Lower lobe of right lung (tissue), 2 donors: ENCODE measurements around the gene ABI1. TPM values are rescaled to one million over a fixed set of nuclear protein-coding genes. Genes with fewer than 3 reads are reported as not detected.

Source experiments
- ATAC-seq, 2 donors: fragments of 200-7000 bp; cut with Tn5 transposase; one replicate each; pipeline ENCODE4 v1.9.1; 2020 to 2022; ENCODE audit warnings: mild to moderate bottlenecking in 2 of 2, moderate library complexity in 2 of 2
- DNase-seq: peaks from one replicate; pipeline ENCODE4 v3.0.0-alpha.2; 2020
- H3K27ac ChIP-seq: fragments of 200-600 bp; one replicate; pipeline ENCODE4 v1.8.0; 2022
- H3K27me3 ChIP-seq: fragments of 200-600 bp; one replicate; pipeline ENCODE4 v1.8.0; 2022; ENCODE audit warnings: low read depth
- H3K36me3 ChIP-seq: fragments of 200-600 bp; one replicate; pipeline ENCODE4 v1.8.0; 2022; ENCODE audit warnings: mild to moderate bottlenecking
- H3K4me1 ChIP-seq: fragments of 200-600 bp; one replicate; pipeline ENCODE4 v1.8.0; 2022
- H3K4me3 ChIP-seq: fragments of 200-600 bp; one replicate; pipeline ENCODE4 v1.8.0; 2022; ENCODE audit warnings: mild to moderate bottlenecking
- H3K9me3 ChIP-seq: fragments of 200-600 bp; one replicate; pipeline ENCODE4 v1.8.0; 2022
- CTCF ChIP-seq: fragments of 200-600 bp; IDR thresholded peaks from one replicate; pipeline ENCODE4 v1.8.0; 2022; ENCODE audit warnings: antibody characterized with exemption, mild to moderate bottlenecking
- intact Hi-C: fragments of 100-400 bp; cut with DNase I; formaldehyde crosslinking; loops from one replicate; pipeline ENCODE4 v1.11.0; 2022
- total RNA-seq: library from RNA; stranded (reverse); fragmentation: NEBNext Ultra II Directional; extraction: Animal tissue kit (Norgen Biotek cat#: 25700); gene quantifications from one replicate; pipeline ENCODE4 v1.2.1, GENCODE V29; 2021
- donor health status: DM: no; HTN: yes; CAD: no; lungs with severe emphysema.

The ABI1 gene
- total RNA-seq, 1 donor from 2014 or later = 65.1 TPM

DNA sequence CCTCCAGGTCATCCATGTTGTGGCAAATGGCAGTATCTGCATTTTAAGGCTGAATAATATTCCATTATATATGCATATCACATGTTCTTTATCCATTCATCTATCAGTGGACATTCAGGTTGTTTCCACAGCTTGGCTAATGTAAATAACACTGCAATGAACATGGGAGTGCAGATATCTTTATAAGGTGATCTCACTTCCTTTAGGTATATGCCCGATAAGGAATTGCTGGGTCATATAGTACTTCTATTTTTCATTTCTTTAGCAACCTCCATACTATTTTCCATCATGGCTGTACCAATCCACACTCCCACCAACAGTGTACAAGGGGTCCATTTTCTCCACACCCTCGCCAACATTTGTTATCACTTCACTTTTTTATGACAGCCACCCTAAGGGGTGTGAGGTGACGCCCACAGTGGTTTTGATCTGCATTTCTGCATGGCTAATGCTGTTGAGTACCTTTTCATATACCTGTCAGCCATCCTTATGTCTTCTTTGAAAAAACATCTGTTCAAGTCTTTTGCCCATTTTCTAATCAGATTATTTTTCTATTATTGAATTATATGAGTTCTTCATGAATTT is 18.9 kb downstream of the ABI1 start:
- intact Hi-C loops = no loop called here
- TF ChIP-seq CTCF = no peak
- Histone ChIP-seq H3K27me3 (no peaks in the 10 kb centered on the region), H3K36me3 (no peaks in the 10 kb centered on the region), H3K27ac (no peak overlapping the region), H3K9me3 (no peaks in the 10 kb centered on the region), H3K4me1 (peaks cover 22% of the 10 kb centered on the region), H3K4me3 (no peak overlapping the region)
- no peak for ATAC-seq
- no peak for DNase-seq

DNA sequence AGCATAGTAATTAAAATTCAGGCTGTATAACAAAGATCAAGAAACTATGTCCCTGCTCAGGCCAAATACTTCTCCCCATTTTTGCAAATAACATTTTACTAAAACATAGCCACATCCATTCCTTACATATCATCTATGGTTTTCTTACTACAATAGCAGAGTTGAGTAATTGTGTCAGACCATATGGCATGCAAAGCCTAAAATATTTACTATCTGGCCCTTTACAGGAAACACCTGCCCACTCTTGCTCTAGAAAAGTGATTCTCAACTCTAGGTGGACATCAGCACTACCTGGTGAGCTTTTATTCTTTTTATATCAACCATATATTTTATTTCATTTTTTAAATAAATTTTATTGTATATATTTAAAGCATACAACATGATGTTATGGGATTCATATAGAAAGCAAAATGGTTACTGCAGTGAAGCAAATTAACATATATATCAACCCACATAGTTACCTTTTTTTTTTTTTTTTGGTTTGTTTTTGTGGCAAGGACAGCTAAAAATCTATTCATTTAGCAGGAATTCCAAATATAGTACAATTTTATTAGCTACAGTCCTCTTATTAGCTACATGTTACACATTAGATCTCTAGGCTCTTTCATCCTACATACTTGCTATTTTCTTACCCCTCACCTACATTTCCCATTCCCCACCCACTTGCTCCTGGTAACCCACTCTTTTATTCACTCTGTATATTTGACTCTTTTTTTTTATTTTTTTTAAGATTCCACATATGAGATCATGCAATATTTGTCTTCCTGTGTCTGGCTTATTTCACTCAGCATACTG is 19.6 kb downstream of the ABI1 start:
- DNase-seq (no peak), ATAC-seq (no peak)
- Histone ChIP-seq H3K9me3 (no peaks in the 10 kb centered on the region), H3K36me3 (no peaks in the 10 kb centered on the region), H3K4me1 (peaks cover 19% of the 10 kb centered on the region), H3K27ac (no peak overlapping the region), H3K4me3 (no peak overlapping the region), H3K27me3 (no peaks in the 10 kb centered on the region)
- no peak for TF ChIP-seq CTCF
- intact Hi-C loops = no loop called here

DNA sequence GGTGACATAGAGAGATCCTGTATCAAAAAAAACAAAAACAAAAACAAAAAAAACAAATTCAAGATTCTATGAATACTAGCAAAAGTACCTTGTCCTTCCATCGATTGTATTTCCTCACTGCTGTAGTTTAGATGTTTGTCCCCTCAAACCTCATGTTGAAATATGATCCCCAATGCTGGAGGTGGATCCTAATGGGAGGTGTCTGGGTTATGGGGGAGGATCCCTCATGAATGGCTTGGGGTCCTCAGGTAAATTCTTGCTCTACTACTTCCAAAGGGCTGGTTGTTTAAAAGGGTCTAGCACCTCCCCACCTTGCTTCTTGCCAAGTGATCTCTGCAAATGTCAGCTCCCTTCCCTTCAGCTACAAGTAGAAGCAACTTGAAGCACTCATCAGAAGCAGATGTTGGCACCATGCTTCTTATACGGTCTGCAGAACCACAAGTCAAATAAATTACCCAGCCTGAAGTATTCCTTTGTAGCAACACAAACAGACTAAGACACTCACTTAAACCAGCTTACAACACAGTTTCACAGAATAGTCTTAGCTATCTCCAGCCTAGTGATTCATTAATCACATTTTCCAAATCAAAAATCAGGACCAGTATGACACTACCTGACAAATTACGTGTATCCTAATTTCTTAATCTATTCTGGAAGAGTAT is 20.7 kb downstream of the ABI1 start:
- Histone ChIP-seq H3K4me3 (no peak overlapping the region), H3K4me1 (peaks cover 19% of the 10 kb centered on the region), H3K27me3 (no peaks in the 10 kb centered on the region), H3K27ac (no peak overlapping the region), H3K36me3 (no peaks in the 10 kb centered on the region), H3K9me3 (no peaks in the 10 kb centered on the region)
- intact Hi-C loops = no loop called here
- TF ChIP-seq CTCF = no peak
- peak in 1 of 2 donors; percentile 46 for ATAC-seq
- no peak for DNase-seq

GRCh38 chr10:26837139-26837538 is 23.6 kb downstream of the ABI1 start:
- DNase-seq (no peak), ATAC-seq (peak; percentile 37 to 46)
- TF ChIP-seq CTCF = no peak
- no peaks in the 10 kb centered on the region for H3K27me3 ChIP-seq
- intact Hi-C loops = no loop called here
- H3K36me3 ChIP-seq = no peaks in the 10 kb centered on the region
- no peak overlapping the region for H3K4me3 ChIP-seq
- H3K4me1 ChIP-seq = peaks cover 19% of the 10 kb centered on the region
- no peaks in the 10 kb centered on the region for H3K9me3 ChIP-seq
- no peak overlapping the region for H3K27ac ChIP-seq

- Histone ChIP-seq H3K4me1 (peaks cover 10% of the 10 kb centered on the region), H3K36me3 (no peaks in the 10 kb centered on the region), H3K27ac (no peak overlapping the region), H3K27me3 (no peaks in the 10 kb centered on the region), H3K4me3 (no peak overlapping the region), H3K9me3 (no peaks in the 10 kb centered on the region)
- DNase-seq (no peak), ATAC-seq (no peak)
- intact Hi-C loops = no loop called here
- no peak for TF ChIP-seq CTCF
Measured at GRCh38 chr10:26835025-26835424, 25.7 kb downstream of the ABI1 start.
